ENCODE data around the gene SERINC2.

Gene SERINC2

GRCh38 chr1:31410871-31411270 lies 2.1 kb upstream of the SERINC2 start:
- ATAC-seq, result no peak
- TF ChIP-seq ZFP3 (CRISPR knock-in tag; IDR thresholded peaks at IDR 0.05) (no peak), OSR1 (CRISPR knock-in tag; IDR thresholded peaks at IDR 0.05) (no peak)

- no peak for ATAC-seq
- TF ChIP-seq BACH2 (CRISPR knock-in tag; IDR thresholded peaks at IDR 0.05; ENCODE audit: borderline replicate concordance), result no peak
- TF ChIP-seq PATZ1 (CRISPR knock-in tag; IDR thresholded peaks at IDR 0.05; ENCODE audit: borderline replicate concordance), result no peak
- no peak for TF ChIP-seq ZNF70 (CRISPR knock-in tag; IDR thresholded peaks at IDR 0.05)
- no peak for TF ChIP-seq CSRNP3 (CRISPR knock-in tag; IDR thresholded peaks at IDR 0.05)
- no peak for TF ChIP-seq ESRRG (CRISPR knock-in tag; IDR thresholded peaks at IDR 0.05)
- no peak for TF ChIP-seq TOX (CRISPR knock-in tag; IDR thresholded peaks at IDR 0.05; ENCODE audit: borderline replicate concordance)
- no peak for TF ChIP-seq GLIS3 (CRISPR knock-in tag; IDR thresholded peaks at IDR 0.05)
- no peak for TF ChIP-seq ZFP3 (CRISPR knock-in tag; IDR thresholded peaks at IDR 0.05)
- TF ChIP-seq OSR1 (CRISPR knock-in tag; IDR thresholded peaks at IDR 0.05), result no peak
- TF ChIP-seq ZNF565 (CRISPR knock-in tag; conservative IDR thresholded peaks at IDR 0.05; ENCODE audit: low read depth), result no peak
- no peak for TF ChIP-seq ZNF8 (CRISPR knock-in tag; IDR thresholded peaks at IDR 0.05)
- TF ChIP-seq ZC3H10 (CRISPR knock-in tag; IDR thresholded peaks at IDR 0.05), result no peak
- no peak for TF ChIP-seq ARNTL (CRISPR knock-in tag; IDR thresholded peaks at IDR 0.05; ENCODE audit: borderline replicate concordance, low read depth)
- TF ChIP-seq PPARA (CRISPR knock-in tag; IDR thresholded peaks at IDR 0.05; ENCODE audit: borderline replicate concordance), result no peak
- TF ChIP-seq SNAI2 (CRISPR knock-in tag; IDR thresholded peaks at IDR 0.05), result no peak
Measured at GRCh38 chr1:31412205-31412604, 808 bp upstream of the SERINC2 start.

GRCh38 chr1:31413405-31414001 lies 490 bp downstream of the SERINC2 start:
- TF ChIP-seq CSDC2 (CRISPR knock-in tag; IDR thresholded peaks at IDR 0.05), result no peak
- no peak for TF ChIP-seq RARB (CRISPR knock-in tag; IDR thresholded peaks at IDR 0.05)
- no peak for TF ChIP-seq ZNF8 (CRISPR knock-in tag; IDR thresholded peaks at IDR 0.05)
- no peak for TF ChIP-seq ESRRG (CRISPR knock-in tag; IDR thresholded peaks at IDR 0.05)
- no peak for TF ChIP-seq CSRNP3 (CRISPR knock-in tag; IDR thresholded peaks at IDR 0.05)
- no peak for TF ChIP-seq CREB5 (CRISPR knock-in tag; IDR thresholded peaks at IDR 0.05; ENCODE audit: low read depth)
- TF ChIP-seq GLIS3 (CRISPR knock-in tag; IDR thresholded peaks at IDR 0.05), result no peak
- no peak for TF ChIP-seq ZFP30 (CRISPR knock-in tag; IDR thresholded peaks at IDR 0.05)
- TF ChIP-seq POU6F1 (CRISPR knock-in tag; IDR thresholded peaks at IDR 0.05; ENCODE audit: borderline replicate concordance, low read depth), result no peak
- no peak for TF ChIP-seq TOX (CRISPR knock-in tag; IDR thresholded peaks at IDR 0.05; ENCODE audit: borderline replicate concordance)
- no peak for TF ChIP-seq BACH2 (CRISPR knock-in tag; IDR thresholded peaks at IDR 0.05; ENCODE audit: borderline replicate concordance)
- no peak for TF ChIP-seq PATZ1 (CRISPR knock-in tag; IDR thresholded peaks at IDR 0.05; ENCODE audit: borderline replicate concordance)
- TF ChIP-seq ISL1 (CRISPR knock-in tag; IDR thresholded peaks at IDR 0.05), result no peak
- TF ChIP-seq OSR1 (CRISPR knock-in tag; IDR thresholded peaks at IDR 0.05), result no peak
- TF ChIP-seq ZNF565 (CRISPR knock-in tag; conservative IDR thresholded peaks at IDR 0.05; ENCODE audit: low read depth), result no peak
- TF ChIP-seq ZNF70 (CRISPR knock-in tag; IDR thresholded peaks at IDR 0.05), result no peak
- ATAC-seq, result peak; percentile 80
